ENCODE measurements around the gene COL4A3.

DNA sequence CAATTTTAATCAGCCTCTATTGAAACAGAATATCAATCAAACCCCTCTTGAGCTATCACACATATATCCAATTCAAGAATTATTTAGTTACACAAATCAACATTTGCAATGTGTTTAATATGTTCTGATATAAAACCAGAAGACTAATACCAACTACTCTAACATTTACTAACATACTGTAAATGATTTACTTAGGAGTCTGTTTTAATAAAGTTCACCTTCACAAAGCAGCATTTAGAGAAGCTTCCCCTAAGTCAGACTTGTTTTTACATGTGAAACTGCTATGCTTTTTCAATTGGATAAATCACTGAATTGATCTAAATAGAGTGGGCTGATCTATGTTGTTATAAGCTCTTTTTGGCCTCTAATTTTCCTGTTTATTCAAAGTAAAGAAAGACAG is 18.3 kb downstream of the COL4A3 start:
- TF ChIP-seq, protein P1, sequence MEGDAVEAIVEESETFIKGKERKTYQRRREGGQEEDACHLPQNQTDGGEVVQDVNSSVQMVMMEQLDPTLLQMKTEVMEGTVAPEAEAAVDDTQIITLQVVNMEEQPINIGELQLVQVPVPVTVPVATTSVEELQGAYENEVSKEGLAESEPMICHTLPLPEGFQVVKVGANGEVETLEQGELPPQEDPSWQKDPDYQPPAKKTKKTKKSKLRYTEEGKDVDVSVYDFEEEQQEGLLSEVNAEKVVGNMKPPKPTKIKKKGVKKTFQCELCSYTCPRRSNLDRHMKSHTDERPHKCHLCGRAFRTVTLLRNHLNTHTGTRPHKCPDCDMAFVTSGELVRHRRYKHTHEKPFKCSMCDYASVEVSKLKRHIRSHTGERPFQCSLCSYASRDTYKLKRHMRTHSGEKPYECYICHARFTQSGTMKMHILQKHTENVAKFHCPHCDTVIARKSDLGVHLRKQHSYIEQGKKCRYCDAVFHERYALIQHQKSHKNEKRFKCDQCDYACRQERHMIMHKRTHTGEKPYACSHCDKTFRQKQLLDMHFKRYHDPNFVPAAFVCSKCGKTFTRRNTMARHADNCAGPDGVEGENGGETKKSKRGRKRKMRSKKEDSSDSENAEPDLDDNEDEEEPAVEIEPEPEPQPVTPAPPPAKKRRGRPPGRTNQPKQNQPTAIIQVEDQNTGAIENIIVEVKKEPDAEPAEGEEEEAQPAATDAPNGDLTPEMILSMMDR (IDR thresholded peaks at IDR 0.05): no peak
- no peak for TF ChIP-seq POLR2A (IDR thresholded peaks at IDR 0.05)

All from adrenal gland (tissue), 5 donors.